B cell (primary cell): Measurements from ENCODE around the gene SGIP1.

Experiments used
- CTCF ChIP-seq: fragments of 200-600 bp; IDR thresholded peaks from one replicate; pipeline ENCODE4 v1.8.0; 2022; ENCODE audit warnings: antibody characterized with exemption, mild to moderate bottlenecking
- EZH2 ChIP-seq: IDR thresholded peaks from 2 replicates; pipeline ENCODE4 v1.6.1; 2012; ENCODE audit warnings: borderline replicate concordance, low read depth, mild to moderate bottlenecking, moderate library complexity, low read length; ENCODE audit not compliant: insufficient read depth, poor library complexity, severe bottlenecking

- TF ChIP-seq CTCF (no peak), EZH2 (no peak)
Measured at GRCh38 chr1:66495495-66495894, 38.5 kb upstream of the SGIP1 start.
